Measurements from ENCODE around the gene LSAMP.

DNA sequence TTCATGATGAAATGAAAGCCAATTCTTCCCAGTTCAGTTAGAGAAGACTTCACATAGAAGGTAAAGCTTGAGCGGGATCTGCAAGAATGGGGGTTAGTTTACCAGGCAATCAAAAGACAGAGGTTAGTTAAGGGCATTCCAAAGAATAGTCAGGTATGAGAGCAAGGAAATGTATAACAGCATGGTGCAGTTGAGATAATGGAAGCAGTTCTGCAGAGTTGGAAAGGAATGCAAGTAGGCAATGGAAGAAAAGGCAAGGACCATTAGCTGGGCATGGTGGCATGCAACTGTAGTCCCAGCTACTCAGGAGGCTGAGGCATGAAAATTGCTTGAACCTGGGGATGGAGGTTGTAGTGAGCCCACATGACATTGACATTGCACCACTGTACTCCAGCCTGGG lies 55.0 kb downstream of the LSAMP start:
- TF ChIP-seq, protein P1, sequence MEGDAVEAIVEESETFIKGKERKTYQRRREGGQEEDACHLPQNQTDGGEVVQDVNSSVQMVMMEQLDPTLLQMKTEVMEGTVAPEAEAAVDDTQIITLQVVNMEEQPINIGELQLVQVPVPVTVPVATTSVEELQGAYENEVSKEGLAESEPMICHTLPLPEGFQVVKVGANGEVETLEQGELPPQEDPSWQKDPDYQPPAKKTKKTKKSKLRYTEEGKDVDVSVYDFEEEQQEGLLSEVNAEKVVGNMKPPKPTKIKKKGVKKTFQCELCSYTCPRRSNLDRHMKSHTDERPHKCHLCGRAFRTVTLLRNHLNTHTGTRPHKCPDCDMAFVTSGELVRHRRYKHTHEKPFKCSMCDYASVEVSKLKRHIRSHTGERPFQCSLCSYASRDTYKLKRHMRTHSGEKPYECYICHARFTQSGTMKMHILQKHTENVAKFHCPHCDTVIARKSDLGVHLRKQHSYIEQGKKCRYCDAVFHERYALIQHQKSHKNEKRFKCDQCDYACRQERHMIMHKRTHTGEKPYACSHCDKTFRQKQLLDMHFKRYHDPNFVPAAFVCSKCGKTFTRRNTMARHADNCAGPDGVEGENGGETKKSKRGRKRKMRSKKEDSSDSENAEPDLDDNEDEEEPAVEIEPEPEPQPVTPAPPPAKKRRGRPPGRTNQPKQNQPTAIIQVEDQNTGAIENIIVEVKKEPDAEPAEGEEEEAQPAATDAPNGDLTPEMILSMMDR (IDR thresholded peaks at IDR 0.05; ENCODE audit: low read depth, low read length) = no peak
- TF ChIP-seq EZH2phosphoT487 (IDR thresholded peaks at IDR 0.05; ENCODE audit: low read depth) = no peak
